Spinal cord (tissue), 10 donors: Measurements from ENCODE around the gene CDS1. TPM values are rescaled to one million over a fixed set of nuclear protein-coding genes. Genes with fewer than 3 reads are reported as not detected.

Experiments used
- DNase-seq, 6 donors: peaks; one replicate each; pipeline versions ENCODE4 v3.0.0 to v3.0.0-alpha.2; 2013 to 2015; ENCODE audit warnings: low spot score in 6 of 6, low read depth in 4 of 6
- H3K27ac ChIP-seq: one replicate; pipeline ENCODE4 v1.5.1; 2013; ENCODE audit warnings: low read depth, low read length, control low read depth
- H3K27me3 ChIP-seq: one replicate; pipeline ENCODE4 v1.6.1; 2013; ENCODE audit warnings: low read length; ENCODE audit not compliant: control insufficient read depth, insufficient read depth
- H3K36me3 ChIP-seq: one replicate; pipeline ENCODE4 v1.6.1; 2013; ENCODE audit warnings: low read length; ENCODE audit not compliant: control insufficient read depth, insufficient read depth
- H3K4me1 ChIP-seq: one replicate; pipeline ENCODE4 v1.6.1; 2013; ENCODE audit warnings: low read length; ENCODE audit not compliant: control insufficient read depth, insufficient read depth
- H3K4me3 ChIP-seq: one replicate; pipeline ENCODE4 v1.5.1; 2013; ENCODE audit warnings: low read depth, low read length, control low read depth
- H3K9me3 ChIP-seq: one replicate; pipeline ENCODE4 v1.6.1; 2013; ENCODE audit warnings: low read length; ENCODE audit not compliant: control insufficient read depth, insufficient read depth
- WGBS: methylation state at CpG from one replicate; pipeline ENCODE4 v1.1.5; 2013; ENCODE audit warnings: missing lambda C conversion rate; ENCODE audit not compliant: insufficient coverage; 5-methylcytosine and 5-hydroxymethylcytosine counted together
- polyA plus RNA-seq, 2 donors: library from polyadenylated mRNA; unstranded; fragments of 120-200 nt; gene quantifications; one replicate each; pipeline ENCODE4 v1.2.1, GENCODE V29; 2013; ENCODE audit not compliant: insufficient read length in 2 of 2
- total RNA-seq, 2 donors: library from RNA; depleted of rRNA in 1 of 2; stranded (reverse); fragments of 120-200 nt in 1 of 2; fragments of >200 nt in 1 of 2; gene quantifications; one replicate each; pipeline versions ENCODE4 v1.2.3 to v1.2.4, GENCODE V29; 2013 to 2014
- donor health status: healthy.

Gene CDS1
- total and polyA plus RNA-seq, 4 donors, result 9.6 to 18.8 (median 16.7) TPM

DNA sequence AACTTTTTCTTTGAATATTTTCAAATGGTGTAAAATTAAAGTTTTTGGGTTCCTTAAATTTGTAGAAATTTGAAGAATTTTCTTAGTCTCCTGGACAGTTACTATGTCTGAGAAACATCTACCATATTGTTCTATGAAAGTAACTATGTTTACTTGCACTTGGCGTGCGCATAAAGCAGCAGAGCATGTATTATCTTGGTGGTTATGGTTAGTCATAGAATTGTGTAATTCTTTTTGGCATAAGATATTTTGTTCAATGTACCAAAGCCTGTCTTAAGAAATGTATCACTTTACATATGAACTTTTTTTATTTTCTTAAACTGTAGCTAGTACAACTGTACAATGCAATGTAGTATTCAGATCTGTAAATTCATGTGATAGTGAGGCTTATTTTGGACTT is 49.2 kb downstream of the CDS1 start:
- no peaks in the 10 kb centered on the region for H3K9me3 ChIP-seq
- no CpG with 5 or more reads among the region's 2 CpGs for WGBS
- no peaks in the 10 kb centered on the region for H3K36me3 ChIP-seq
- DNase-seq, result no peak
- no peaks in the 10 kb centered on the region for H3K4me1 ChIP-seq
- no peaks in the 10 kb centered on the region for H3K27me3 ChIP-seq
- no peak overlapping the region for H3K27ac ChIP-seq
- H3K4me3 ChIP-seq, result no peak overlapping the region

DNA sequence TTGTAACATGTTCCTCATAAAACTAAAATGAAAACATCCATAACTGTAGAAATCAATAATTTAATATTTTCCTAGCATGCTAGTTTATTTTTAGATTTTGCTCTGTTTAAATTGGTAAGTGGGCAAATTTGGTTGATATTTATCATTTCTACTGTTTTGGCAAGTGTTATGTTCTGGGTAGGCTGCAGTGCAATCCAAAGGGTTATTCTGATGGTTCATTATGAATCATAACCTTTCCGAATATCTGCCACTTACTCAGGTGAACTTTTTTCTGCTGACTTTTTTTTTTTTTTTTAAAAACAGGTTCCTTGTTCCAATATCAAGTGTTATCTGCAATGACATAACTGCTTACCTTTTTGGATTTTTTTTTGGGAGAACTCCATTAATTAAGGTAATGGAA is 52.0 kb downstream of the CDS1 start:
- no CpG with 5 or more reads among the region's 1 CpG for WGBS

DNA sequence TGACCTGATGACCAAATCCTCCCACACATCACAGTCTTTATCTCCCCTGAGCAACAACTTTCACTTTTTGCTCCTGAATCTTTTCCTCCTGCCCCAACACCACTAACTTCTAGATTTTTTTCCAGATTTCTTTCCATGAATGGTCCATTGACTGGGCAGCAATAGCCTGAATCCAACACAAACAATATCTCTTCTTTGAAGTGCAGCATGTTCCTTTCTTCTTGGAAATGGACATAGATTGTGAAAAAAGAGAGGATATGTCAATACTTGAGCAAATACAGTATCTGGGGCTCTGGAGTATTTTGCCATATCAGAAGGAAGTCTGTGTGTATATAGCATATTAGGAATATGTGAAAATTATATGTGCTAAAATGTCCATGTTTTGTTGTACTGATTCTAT is 55.2 kb downstream of the CDS1 start:
- Histone ChIP-seq H3K4me3 (no peak overlapping the region), H3K4me1 (no peaks in the 10 kb centered on the region), H3K9me3 (no peaks in the 10 kb centered on the region), H3K36me3 (no peaks in the 10 kb centered on the region), H3K27ac (no peak overlapping the region), H3K27me3 (no peaks in the 10 kb centered on the region)
- DNase-seq, result no peak

More for the DNA sequence above, 52.0 kb downstream of the CDS1 start:
- Histone ChIP-seq H3K4me3 (no peak overlapping the region), H3K27ac (no peak overlapping the region), H3K27me3 (no peaks in the 10 kb centered on the region), H3K9me3 (no peaks in the 10 kb centered on the region), H3K4me1 (no peaks in the 10 kb centered on the region), H3K36me3 (no peaks in the 10 kb centered on the region)
- no peak for DNase-seq

DNA sequence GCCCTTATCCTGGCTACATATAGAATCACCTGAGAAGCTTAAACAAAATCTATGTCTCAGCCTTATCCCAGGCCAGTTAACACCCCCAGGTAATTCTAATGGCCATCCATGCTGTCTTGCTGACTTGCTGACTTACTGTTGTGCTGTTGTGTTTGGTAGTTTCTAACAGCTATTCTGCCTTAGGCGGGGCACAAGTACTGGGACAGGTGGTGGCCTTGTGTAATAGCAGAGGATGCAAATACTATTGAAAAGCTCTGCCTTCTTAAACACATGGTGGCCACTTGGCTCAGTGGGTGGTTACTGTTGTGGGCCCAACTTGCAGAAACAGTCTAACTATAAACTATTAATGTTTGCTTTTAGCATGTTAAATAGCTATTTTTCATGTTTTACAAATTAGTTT is 56.2 kb downstream of the CDS1 start:
- no peaks in the 10 kb centered on the region for H3K4me1 ChIP-seq
- H3K9me3 ChIP-seq, result no peaks in the 10 kb centered on the region
- 80% methylated on average over 1 of the region's 1 CpG for WGBS
- no peak overlapping the region for H3K27ac ChIP-seq
- no peaks in the 10 kb centered on the region for H3K36me3 ChIP-seq
- no peak for DNase-seq
- H3K27me3 ChIP-seq, result no peaks in the 10 kb centered on the region
- H3K4me3 ChIP-seq, result no peak overlapping the region

DNA sequence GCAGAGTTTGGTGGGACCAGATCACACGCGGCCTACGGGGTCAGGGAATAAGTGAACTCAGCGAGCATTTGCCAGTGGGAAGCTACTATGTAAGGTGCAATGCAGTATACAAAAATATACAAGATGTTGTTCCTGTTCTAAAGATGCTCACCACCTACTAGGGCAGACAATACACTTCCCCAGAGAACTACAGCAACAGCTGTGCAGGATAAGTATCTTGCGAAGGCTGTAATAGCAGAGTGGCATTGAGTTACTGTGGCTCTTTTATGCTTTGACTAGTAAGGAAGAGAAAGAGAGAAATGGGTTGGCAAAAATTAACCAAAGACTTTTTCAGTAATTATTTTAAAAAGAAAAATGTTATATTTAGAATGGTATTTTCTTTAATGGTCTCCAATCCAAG is 61.2 kb downstream of the CDS1 start:
- WGBS, result no CpG with 5 or more reads among the region's 5 CpGs
- H3K36me3 ChIP-seq, result no peaks in the 10 kb centered on the region
- H3K27me3 ChIP-seq, result no peaks in the 10 kb centered on the region

DNA sequence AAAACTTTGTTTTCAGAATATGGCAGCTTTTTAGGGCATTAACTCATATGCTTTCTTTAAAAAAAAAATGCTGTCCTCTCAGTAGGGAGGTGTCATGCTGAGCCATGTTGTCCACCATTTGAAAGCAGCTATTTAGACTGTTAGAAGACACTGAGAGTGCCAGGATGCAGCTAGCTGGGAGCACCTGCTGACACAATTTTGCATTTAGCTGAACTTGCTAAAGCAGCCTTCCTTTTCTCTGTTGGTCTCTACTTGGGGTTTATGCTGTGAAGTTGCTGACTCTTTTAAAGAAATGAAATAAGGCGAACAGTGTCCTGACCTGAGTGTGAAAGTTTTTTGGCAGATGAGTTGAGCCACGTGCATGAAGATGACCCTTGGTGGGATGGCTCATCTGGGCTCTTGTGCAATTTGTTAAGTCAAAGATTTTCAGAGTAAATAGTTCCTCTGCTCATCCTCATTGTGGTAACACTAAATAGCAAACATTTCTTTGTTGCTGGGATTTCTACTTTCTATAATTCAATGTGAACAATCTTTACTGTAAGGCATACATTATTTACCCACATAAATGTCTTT is 64.5 kb downstream of the CDS1 start:
- DNase-seq, result peak in 4 of 6 donors; percentile 5 to 59 (median 28)
- WGBS, result no CpG with 5 or more reads among the region's 2 CpGs
- no peaks in the 10 kb centered on the region for H3K9me3 ChIP-seq

More for the DNA sequence above, 61.2 kb downstream of the CDS1 start:
- H3K9me3 ChIP-seq, result no peaks in the 10 kb centered on the region
- H3K4me1 ChIP-seq, result no peaks in the 10 kb centered on the region
- no peak for DNase-seq
- no peak overlapping the region for H3K4me3 ChIP-seq
- H3K27ac ChIP-seq, result no peak overlapping the region

DNA sequence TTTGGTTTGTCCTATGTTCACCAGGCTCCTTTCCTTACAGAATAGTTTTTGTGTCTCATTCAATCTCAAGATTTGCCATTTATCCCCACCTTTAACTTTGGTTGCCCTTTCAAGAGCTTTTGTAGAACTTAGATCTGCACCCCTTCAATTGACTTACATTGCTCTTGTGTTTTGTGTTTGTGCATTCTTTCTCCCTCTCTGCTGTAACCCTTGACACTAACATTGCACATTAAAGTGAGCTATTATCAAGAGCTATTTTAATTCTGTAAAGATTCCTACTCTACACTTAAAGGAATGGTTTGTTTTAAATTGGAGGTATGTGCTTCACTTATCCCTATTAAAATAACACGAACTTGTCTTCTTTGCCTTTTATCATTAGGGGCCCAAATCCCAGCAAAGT is 65.3 kb downstream of the CDS1 start:
- H3K27ac ChIP-seq, result no peak overlapping the region
- H3K9me3 ChIP-seq, result no peaks in the 10 kb centered on the region
- no CpG with 5 or more reads among the region's 1 CpG for WGBS
- H3K27me3 ChIP-seq, result no peaks in the 10 kb centered on the region
- no peak overlapping the region for H3K4me3 ChIP-seq
- peaks cover 3% of the 10 kb centered on the region for H3K36me3 ChIP-seq
- peak in 2 of 6 donors; percentile 21 to 31 for DNase-seq
- no peaks in the 10 kb centered on the region for H3K4me1 ChIP-seq

More for the DNA sequence above, 64.5 kb downstream of the CDS1 start:
- H3K36me3 ChIP-seq, result peaks cover 3% of the 10 kb centered on the region
- H3K4me1 ChIP-seq, result no peaks in the 10 kb centered on the region
- H3K27ac ChIP-seq, result no peak overlapping the region
- no peaks in the 10 kb centered on the region for H3K27me3 ChIP-seq
- no peak overlapping the region for H3K4me3 ChIP-seq

DNA sequence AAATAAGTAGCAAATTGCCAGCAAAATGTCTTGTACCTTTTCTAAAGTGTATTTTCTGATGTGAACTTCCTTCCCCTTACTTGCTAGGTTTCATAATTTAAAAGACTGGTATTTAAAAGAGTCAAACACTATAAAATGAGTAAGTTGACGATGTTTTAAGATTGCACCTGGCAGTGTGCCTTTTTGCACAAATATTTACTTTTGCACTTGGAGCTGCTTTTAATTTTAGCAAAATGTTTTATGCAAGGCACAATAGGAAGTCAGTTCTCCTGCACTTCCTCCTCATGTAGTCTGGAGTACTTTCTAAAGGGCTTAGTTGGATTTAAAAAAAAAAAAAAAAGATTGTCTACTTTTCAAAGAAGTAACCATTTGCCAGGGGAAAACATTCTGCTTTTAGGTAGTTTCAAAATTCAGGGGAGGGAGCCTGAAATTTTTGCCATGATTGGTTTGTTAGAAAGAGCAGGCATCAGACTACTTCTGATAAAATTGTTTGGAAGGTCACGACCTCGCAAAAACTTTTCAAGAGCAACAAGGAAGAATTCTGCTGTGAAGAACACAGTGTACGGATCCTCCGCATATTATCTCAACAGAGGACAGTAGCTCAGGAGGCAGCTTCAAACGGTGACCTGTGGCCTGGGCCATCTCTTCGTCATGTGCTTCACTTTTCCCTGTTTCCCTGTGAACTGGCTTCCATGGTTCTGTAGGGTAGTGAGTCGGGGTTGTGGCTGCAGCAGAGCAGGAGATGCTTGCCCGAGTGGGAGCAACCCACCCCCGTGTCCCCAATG is 66.1 kb downstream of the CDS1 start:
- H3K27me3 ChIP-seq, result no peaks in the 10 kb centered on the region
- WGBS, result 87% methylated on average over 9 of the region's 10 CpGs
- no peaks in the 10 kb centered on the region for H3K4me1 ChIP-seq
- H3K27ac ChIP-seq, result no peak overlapping the region
- no peak overlapping the region for H3K4me3 ChIP-seq
- no peak for DNase-seq
- no peaks in the 10 kb centered on the region for H3K9me3 ChIP-seq
- peaks cover 3% of the 10 kb centered on the region for H3K36me3 ChIP-seq

DNA sequence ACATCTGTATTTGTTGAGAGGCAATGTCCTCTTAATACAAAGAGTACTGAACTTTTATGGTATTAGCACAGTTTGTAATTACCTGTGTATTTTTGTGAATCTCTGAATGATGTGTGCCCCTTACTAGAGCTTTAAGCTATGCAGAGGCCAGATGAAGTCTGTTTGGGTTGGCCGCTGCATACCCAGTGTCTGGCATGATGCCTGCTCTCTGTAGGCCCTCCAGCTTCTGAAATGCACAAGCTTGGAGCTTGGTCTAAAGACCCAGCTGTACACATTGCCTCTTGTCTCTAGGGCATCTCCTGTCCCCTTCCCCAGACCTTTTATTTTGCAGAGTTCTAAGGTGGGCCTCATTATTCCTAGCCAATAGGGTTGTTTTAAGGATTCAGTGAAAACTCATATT is 68.6 kb downstream of the CDS1 start:
- no peaks in the 10 kb centered on the region for H3K9me3 ChIP-seq
- H3K36me3 ChIP-seq, result peaks cover 3% of the 10 kb centered on the region
- no peak overlapping the region for H3K27ac ChIP-seq
- 69% methylated on average over 1 of the region's 1 CpG for WGBS
- H3K27me3 ChIP-seq, result no peaks in the 10 kb centered on the region
- peak in 1 of 6 donors; percentile 52 for DNase-seq
- no peak overlapping the region for H3K4me3 ChIP-seq
- no peaks in the 10 kb centered on the region for H3K4me1 ChIP-seq

DNA sequence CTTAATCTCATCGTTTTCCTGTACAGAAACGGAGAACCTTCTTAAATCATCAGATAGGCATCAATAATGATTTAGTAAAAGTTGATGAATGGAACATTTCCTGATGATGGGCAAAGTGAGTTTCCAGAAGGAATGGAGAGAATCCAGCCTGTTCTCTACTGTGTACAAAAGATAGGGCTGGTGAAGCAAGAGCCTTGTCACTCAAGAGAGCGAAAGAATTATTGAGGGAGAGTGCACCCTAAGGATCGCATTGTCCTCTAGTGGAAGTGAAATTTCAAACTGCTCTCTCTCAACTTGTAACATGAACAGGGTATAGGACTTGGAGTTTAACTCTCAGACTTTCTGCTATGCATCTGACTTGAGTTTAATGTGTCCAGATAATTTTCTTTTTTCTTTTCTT is 69.6 kb downstream of the CDS1 start:
- no peaks in the 10 kb centered on the region for H3K27me3 ChIP-seq
- no peak overlapping the region for H3K4me3 ChIP-seq
- peaks cover 3% of the 10 kb centered on the region for H3K36me3 ChIP-seq
- no peak overlapping the region for H3K27ac ChIP-seq
- DNase-seq, result no peak
- no peaks in the 10 kb centered on the region for H3K9me3 ChIP-seq
- H3K4me1 ChIP-seq, result no peaks in the 10 kb centered on the region
- no CpG with 5 or more reads among the region's 4 CpGs for whole genome bisulfite sequencing
